Measurements from ENCODE around the gene SERTAD2. TPM values are rescaled to one million over a fixed set of nuclear protein-coding genes. Genes with fewer than 3 reads are reported as not detected.

Gene SERTAD2
- total RNA-seq, 4 donors from 2014 or later: 8.7 to 10.3 (median 9.8) TPM

- DNase-seq: peak in 1 of 3 donors; percentile 13
- TF ChIP-seq POLR2A (IDR thresholded peaks at IDR 0.05) (no peak), CTCF (IDR thresholded peaks at IDR 0.05) (no peak)
- H3K4me1 ChIP-seq: peaks cover 0 to 19% (median 10%) of the 10 kb centered on the region in 4 donors
Observed at GRCh38 chr2:64632835-64633819, 20.6 kb downstream of the SERTAD2 start.

GRCh38 chr2:64631771-64632170 lies 21.9 kb downstream of the SERTAD2 start:
- Histone ChIP-seq H3K9me3 (no peaks in the 10 kb centered on the region), H3K27me3 (no peaks in the 10 kb centered on the region), H3K4me3 (no peak overlapping the region), H3K36me3 (peaks cover 0 to 41% (median 0%) of the 10 kb centered on the region in 3 donors), H3K4me1 (peaks cover 0 to 19% (median 5%) of the 10 kb centered on the region in 4 donors), H3K27ac (no peak overlapping the region)
- DNase-seq: no peak
- TF ChIP-seq CTCF (IDR thresholded peaks at IDR 0.05) (no peak), POLR2A (IDR thresholded peaks at IDR 0.05) (no peak)

More at GRCh38 chr2:64632835-64633819, 20.6 kb downstream of the SERTAD2 start:
- Histone ChIP-seq H3K4me3 (no peak overlapping the region), H3K27ac (no peak overlapping the region), H3K36me3 (peaks cover 0 to 41% (median 0%) of the 10 kb centered on the region in 3 donors), H3K27me3 (no peaks in the 10 kb centered on the region), H3K9me3 (no peaks in the 10 kb centered on the region)

- no peaks in the 10 kb centered on the region for H3K9me3 ChIP-seq
- H3K4me3 ChIP-seq: no peak overlapping the region
- H3K27ac ChIP-seq: no peak overlapping the region
- no peak for TF ChIP-seq POLR2A (IDR thresholded peaks at IDR 0.05)
- TF ChIP-seq CTCF (IDR thresholded peaks at IDR 0.05): no peak
- peak in 1 of 3 donors; percentile 8 for DNase-seq
- no peaks in the 10 kb centered on the region for H3K27me3 ChIP-seq
- H3K36me3 ChIP-seq: peaks cover 0 to 33% (median 0%) of the 10 kb centered on the region in 3 donors
- H3K4me1 ChIP-seq: peaks cover 0 to 10% (median 2%) of the 10 kb centered on the region in 4 donors
Observed at GRCh38 chr2:64630752-64631151, 23.0 kb downstream of the SERTAD2 start.

- TF ChIP-seq POLR2A (IDR thresholded peaks at IDR 0.05) (no peak), CTCF (IDR thresholded peaks at IDR 0.05) (no peak)
- Histone ChIP-seq H3K4me3 (no peak overlapping the region), H3K4me1 (peaks cover 0 to 2% (median 0%) of the 10 kb centered on the region in 4 donors), H3K27ac (no peak overlapping the region), H3K9me3 (no peaks in the 10 kb centered on the region), H3K27me3 (no peaks in the 10 kb centered on the region), H3K36me3 (peaks cover 0 to 24% (median 0%) of the 10 kb centered on the region in 3 donors)
- peak in 1 of 3 donors; percentile 3 for DNase-seq
Observed at GRCh38 chr2:64629875-64630274, 23.8 kb downstream of the SERTAD2 start.

GRCh38 chr2:64629329-64629781 lies 24.4 kb downstream of the SERTAD2 start:
- Histone ChIP-seq H3K4me1 (no peaks in the 10 kb centered on the region), H3K9me3 (no peaks in the 10 kb centered on the region), H3K27ac (no peak overlapping the region), H3K27me3 (no peaks in the 10 kb centered on the region), H3K36me3 (peaks cover 0 to 19% (median 0%) of the 10 kb centered on the region in 3 donors), H3K4me3 (no peak overlapping the region)
- TF ChIP-seq CTCF (IDR thresholded peaks at IDR 0.05) (no peak), POLR2A (IDR thresholded peaks at IDR 0.05) (no peak)
- peak in 2 of 3 donors; percentile 6 to 25 for DNase-seq
